IMR-90 (cell line): Measurements from ENCODE around the gene OPCML. TPM values are rescaled to one million over a fixed set of nuclear protein-coding genes. Genes with fewer than 3 reads are reported as not detected.

Experiments
- ATAC-seq: fragments of 200-7000 bp; cut with Tn5 transposase; 2 replicates; pipeline ENCODE4 v1.9.1; 2020; ENCODE audit warnings: low read depth, mild to moderate bottlenecking, moderate library complexity
- BruUV-seq: library from RNA; stranded (reverse); fragments of 400-500 nt; replicated peaks from 2 replicates; lab custom pipeline; 2021; lab: Mats Ljungman, UMichigan
- CTCF ChIA-PET: fragments of 300-600 bp; formaldehyde crosslinking; extraction: SDS; loops from one replicate; lab custom pipeline; 2021; ENCODE audit warnings: antibody characterized with exemption; lab: Yijun Ruan, JAX
- POLR2A ChIA-PET: fragments of 300-600 bp; sonication (Branson Sonifier 250); formaldehyde crosslinking; loops from one replicate; lab custom pipeline; 2022; ENCODE audit warnings: antibody characterized with exemption; ENCODE audit not compliant: unreplicated experiment; lab: Charles Lee
- DNase-seq: peaks from one replicate; pipeline ENCODE4 v3.0.0; 2013
- H2AFZ ChIP-seq: replicated peaks from 2 replicates; pipeline ENCODE3; 2013; ENCODE audit warnings: low read length, mild to moderate bottlenecking; ENCODE audit not compliant: poor library complexity
- H2AK5ac ChIP-seq: 2 replicates; pipeline ENCODE4 v1.6.1; 2013; ENCODE audit warnings: low read depth, low read length, inconsistent platforms
- H2AK9ac ChIP-seq: replicated peaks from 2 replicates; pipeline ENCODE3; 2013; ENCODE audit warnings: mild to moderate bottlenecking, low read depth, low read length, moderate library complexity; ENCODE audit not compliant: poor library complexity
- H2BK120ac ChIP-seq: 2 replicates; pipeline ENCODE4 v1.6.1; 2013; ENCODE audit warnings: low read depth, low read length, inconsistent platforms
- H2BK15ac ChIP-seq: 3 replicates; pipeline ENCODE4 v1.6.1; 2013; ENCODE audit warnings: low read depth, low read length, inconsistent platforms
- H2BK20ac ChIP-seq: 2 replicates; pipeline ENCODE4 v1.6.1; 2013; ENCODE audit warnings: low read depth, mild to moderate bottlenecking, inconsistent platforms, low read length, moderate library complexity
- H2BK5ac ChIP-seq: 2 replicates; pipeline ENCODE4 v1.6.1; 2013; ENCODE audit warnings: mild to moderate bottlenecking, low read depth, low read length, inconsistent platforms; ENCODE audit not compliant: poor library complexity, severe bottlenecking
- H3K14ac ChIP-seq: replicated peaks from 2 replicates; pipeline ENCODE4 v1.6.1; 2013; ENCODE audit warnings: low read depth, low read length, inconsistent platforms
- H3K18ac ChIP-seq: 2 replicates; pipeline ENCODE4 v1.6.1; 2013; ENCODE audit warnings: low read depth, low read length, control low read depth
- H3K23ac ChIP-seq: 2 replicates; pipeline ENCODE4 v1.6.1; 2013; ENCODE audit warnings: low read depth, low read length, inconsistent platforms
- H3K27ac ChIP-seq: 2 replicates; pipeline ENCODE4 v1.5.1; 2013; ENCODE audit warnings: mild to moderate bottlenecking, control low read depth, low read length; ENCODE audit not compliant: insufficient read depth
- H3K27me3 ChIP-seq: 2 replicates; pipeline ENCODE4 v1.6.1; 2013; ENCODE audit warnings: low read length; ENCODE audit not compliant: control insufficient read depth, insufficient read depth
- H3K36me3 ChIP-seq: 2 replicates; pipeline ENCODE4 v1.6.1; 2013; ENCODE audit warnings: low read length, mixed read lengths; ENCODE audit not compliant: control insufficient read depth, insufficient read depth
- H3K4ac ChIP-seq: 2 replicates; pipeline ENCODE4 v1.6.1; 2013; ENCODE audit warnings: low read depth, low read length, inconsistent platforms
- H3K4me1 ChIP-seq: 2 replicates; pipeline ENCODE4 v1.6.1; 2013; ENCODE audit warnings: low read length, mixed read lengths; ENCODE audit not compliant: control insufficient read depth, insufficient read depth
- H3K4me2 ChIP-seq: 2 replicates; pipeline ENCODE4 v1.6.1; 2013; ENCODE audit warnings: low read depth, mild to moderate bottlenecking, control low read depth, low read length, moderate library complexity
- H3K4me3 ChIP-seq: 2 replicates; pipeline ENCODE4 v1.5.1; 2013; ENCODE audit warnings: low read depth, mild to moderate bottlenecking, control low read depth, low read length, moderate library complexity; ENCODE audit not compliant: insufficient read depth
- H3K56ac ChIP-seq: 2 replicates; pipeline ENCODE4 v1.6.1; 2013; ENCODE audit warnings: low read length, inconsistent platforms; ENCODE audit not compliant: insufficient read depth; ENCODE audit errors: extremely low read depth
- H3K79me1 ChIP-seq, 2 experiments: 2 replicates each; pipeline ENCODE4 v1.6.1; 2013; ENCODE audit warnings: low read length in 2 of 2, inconsistent platforms in 1 of 2, low read depth in 1 of 2
- H3K9ac ChIP-seq: 2 replicates; pipeline ENCODE4 v1.6.1; 2013; ENCODE audit warnings: low read depth, low read length, control low read depth
- H3K9me1 ChIP-seq: 2 replicates; pipeline ENCODE4 v1.6.1; 2013; ENCODE audit warnings: low read length, inconsistent platforms; ENCODE audit not compliant: insufficient read depth
- H3K9me3 ChIP-seq: 2 replicates; pipeline ENCODE4 v1.6.1; 2013; ENCODE audit warnings: low read length; ENCODE audit not compliant: control insufficient read depth, insufficient read depth
- H4K20me1 ChIP-seq: 2 replicates; pipeline ENCODE4 v1.6.1; 2013; ENCODE audit warnings: low read length, inconsistent platforms; ENCODE audit not compliant: insufficient read depth
- H4K5ac ChIP-seq: 2 replicates; pipeline ENCODE4 v1.6.1; 2013; ENCODE audit warnings: mild to moderate bottlenecking, low read depth, low read length, control low read depth
- H4K8ac ChIP-seq, 2 experiments: 2 replicates each; pipeline ENCODE4 v1.6.1; 2013; ENCODE audit warnings: low read depth in 2 of 2, low read length in 2 of 2, control low read depth in 1 of 2, inconsistent platforms in 1 of 2
- H4K91ac ChIP-seq: 2 replicates; pipeline ENCODE4 v1.6.1; 2013; ENCODE audit warnings: low read depth, low read length, inconsistent platforms; ENCODE audit not compliant: insufficient read depth
- BHLHE40 ChIP-seq: fragments of 150-350 bp; IDR thresholded peaks from 2 replicates; pipeline ENCODE4 v1.6.1; 2016; ENCODE audit warnings: mild to moderate bottlenecking, low read depth, low read length
- CEBPB ChIP-seq: IDR thresholded peaks from 2 replicates; pipeline ENCODE4 v1.6.1; 2012; ENCODE audit warnings: low read depth, low read length, improper control_type of control experiment
- CHD1 ChIP-seq: IDR thresholded peaks from 2 replicates; pipeline ENCODE4 v1.6.1; 2012; ENCODE audit warnings: low read depth, low read length, improper control_type of control experiment
- CTCF ChIP-seq: conservative IDR thresholded peaks from 2 replicates; pipeline ENCODE4 v1.5.1; 2012; ENCODE audit warnings: mild to moderate bottlenecking, low read depth, low read length, improper control_type of control experiment
- MAFK ChIP-seq: IDR thresholded peaks from 2 replicates; pipeline ENCODE4 v1.6.1; 2012; ENCODE audit warnings: low read depth, low read length, improper control_type of control experiment
- MXI1 ChIP-seq: IDR thresholded peaks from 2 replicates; pipeline ENCODE4 v1.6.1; 2012; ENCODE audit warnings: low read depth, mild to moderate bottlenecking, low read length, moderate library complexity, borderline replicate concordance
- NFE2L2 ChIP-seq: fragments of 150-350 bp; IDR thresholded peaks from 2 replicates; pipeline ENCODE4 v1.6.1; 2016; ENCODE audit warnings: low read depth, mild to moderate bottlenecking, low read length
- POLR2A ChIP-seq: IDR thresholded peaks from 2 replicates; pipeline ENCODE4 v1.6.1; 2012; ENCODE audit warnings: mild to moderate bottlenecking, low read depth, low read length
- RAD21 ChIP-seq: IDR thresholded peaks from 2 replicates; pipeline ENCODE4 v1.6.1; 2012; ENCODE audit warnings: low read length, improper control_type of control experiment
- RCOR1 ChIP-seq: IDR thresholded peaks from 2 replicates; pipeline ENCODE4 v1.6.1; 2012; ENCODE audit warnings: mild to moderate bottlenecking, low read length, improper control_type of control experiment; ENCODE audit not compliant: insufficient replicate concordance
- RFX5 ChIP-seq: IDR thresholded peaks from 2 replicates; pipeline ENCODE4 v1.8.0; 2012; ENCODE audit warnings: low read depth, mild to moderate bottlenecking, low read length, moderate library complexity
- USF2 ChIP-seq: fragments of 150-350 bp; IDR thresholded peaks from 2 replicates; pipeline ENCODE4 v1.6.1; 2017; ENCODE audit warnings: mild to moderate bottlenecking, antibody characterized with exemption, low read length, low read depth
- WGBS, 2 experiments: methylation state at CpG; one replicate each; pipeline versions ENCODE4 v1.1.5 to v1.1.7; 2013; ENCODE audit warnings: missing lambda C conversion rate in 2 of 2; ENCODE audit not compliant: insufficient read length in 1 of 2; ENCODE audit errors: extremely low coverage in 2 of 2; 5-methylcytosine and 5-hydroxymethylcytosine counted together
- dilution Hi-C: fragments of 300-500 bp; cut with HindIII; formaldehyde crosslinking; loops from one replicate; pipeline ENCODE4 v1.14.3; 2018; ENCODE audit warnings: low sequenced_read_pairs; ENCODE audit not compliant: unreplicated experiment
- in situ Hi-C: fragments of 300-500 bp; cut with MboI; formaldehyde crosslinking; loops from 3 replicates; pipeline ENCODE4 v1.14.3; 2019; ENCODE audit warnings: low sequenced_read_pairs, inconsistent platforms, mixed read lengths
- intact Hi-C: fragments of 100-400 bp; cut with micrococcal nuclease; formaldehyde crosslinking; loops from 2 replicates; pipeline ENCODE4 v1.10.0; 2022
- polyA plus RNA-seq, 3 experiments: library from polyadenylated mRNA; depleted of rRNA; stranded (reverse); fragments of >200 nt; gene quantifications; 2 replicates each; pipeline ENCODE4 v1.2.3, GENCODE V29; 2012; ENCODE audit warnings: low replicate concordance in 1 of 3
- total RNA-seq: library from RNA; depleted of rRNA; stranded (reverse); fragments of >200 nt; gene quantifications from 2 replicates; pipeline ENCODE4 v1.2.3, GENCODE V29; 2012

OPCML gene
- total and polyA plus RNA-seq, 2 of the 4 experiments (the other 2 are of a cell fraction) = under 0.01 to 2.6 TPM

GRCh38 chr11:133162227-133162626, 370.1 kb downstream of the OPCML start:
- no peaks in the 10 kb centered on the region for H3K9me1 ChIP-seq
- H2AK5ac ChIP-seq = no peak overlapping the region
- POLR2A ChIA-PET = no interaction called here
- H2BK5ac ChIP-seq = no peak overlapping the region
- dilution Hi-C loops (no loop called here), intact Hi-C loops (no loop called here), in situ Hi-C loops (no loop called here)
- no peaks in the 10 kb centered on the region for H3K36me3 ChIP-seq
- no peak overlapping the region for H3K9ac ChIP-seq
- no peak overlapping the region for H4K91ac ChIP-seq
- no peak for ATAC-seq
- H3K4me3 ChIP-seq = no peak overlapping the region
- H3K4me1 ChIP-seq = no peaks in the 10 kb centered on the region
- H3K23ac ChIP-seq = no peak overlapping the region
- H2BK20ac ChIP-seq = no peak overlapping the region
- CTCF ChIA-PET = no interaction called here
- H4K5ac ChIP-seq = no peak overlapping the region
- no peak overlapping the region for H2AK9ac ChIP-seq
- no peak overlapping the region for H3K56ac ChIP-seq
- no peaks in the 10 kb centered on the region for H3K27me3 ChIP-seq
- H2BK15ac ChIP-seq = no peak overlapping the region
- no peak overlapping the region for H3K27ac ChIP-seq
- H3K14ac ChIP-seq = no peak overlapping the region
- H3K4ac ChIP-seq = no peak overlapping the region
- TF ChIP-seq RCOR1 = no peak
- TF ChIP-seq MXI1 = no peak
- no peak for TF ChIP-seq RFX5
- TF ChIP-seq POLR2A = no peak
- TF ChIP-seq RAD21 = no peak
- TF ChIP-seq CTCF = no peak
- no peak for TF ChIP-seq USF2
- TF ChIP-seq BHLHE40 = no peak
- no peak for TF ChIP-seq CEBPB
- no peak for TF ChIP-seq MAFK
- no peak for TF ChIP-seq NFE2L2
- TF ChIP-seq CHD1 = no peak
- no peak overlapping the region for H2BK120ac ChIP-seq
- WGBS, 2 experiments = 45% methylated on average over 9 of the region's 12 CpGs; no CpG with 5 or more reads in 1 of the 2 experiments
- no TSS peak for BruUV-seq
- H4K8ac ChIP-seq = no peak overlapping the region
- H3K18ac ChIP-seq = no peak overlapping the region
- peaks cover 30% of the 10 kb centered on the region for H3K9me3 ChIP-seq
- no peak overlapping the region for H2AFZ ChIP-seq
- H3K4me2 ChIP-seq = no peak overlapping the region
- no peaks in the 10 kb centered on the region for H3K79me1 ChIP-seq
- no peaks in the 10 kb centered on the region for H4K20me1 ChIP-seq
- DNase-seq = no peak
